NOMO-1 (cell line): Measurements from ENCODE around the gene ATE1.
"Not testable (repeated sequence)": the region's sequence is repeated elsewhere in the genome, so short reads cannot be mapped to it uniquely, and the experiment has no call there.

ENCODE experiments used
- DNase-seq, 2 experiments: peaks; one replicate each; lab custom pipeline; 2025; ENCODE audit not compliant: unreplicated experiment in 2 of 2; lab: John Stamatoyannopoulos, UW

ATE1 gene

DNA sequence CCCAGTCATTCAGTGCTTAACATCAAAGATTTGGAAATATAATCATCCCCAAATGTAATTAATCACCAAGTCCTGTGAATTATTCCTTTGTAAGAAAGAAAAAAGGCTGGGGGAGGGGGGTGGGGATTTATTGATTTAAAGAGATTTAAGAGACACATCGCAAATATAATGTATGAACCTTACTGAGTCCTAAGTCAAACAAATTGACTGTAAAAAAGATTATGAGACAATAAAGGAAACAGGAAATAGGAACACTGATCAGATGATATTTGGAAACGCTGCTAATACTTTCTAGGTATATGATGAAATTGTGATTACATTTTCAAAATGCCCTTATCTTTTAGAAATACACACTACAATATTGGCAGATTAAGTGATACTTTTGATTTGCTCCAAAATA lies 92.5 kb downstream of the ATE1 start:
- DNase-seq: no peak

GRCh38 chr10:121834757-121835156 lies 93.1 kb downstream of the ATE1 start:
- no peak for DNase-seq

- no peak for DNase-seq
These were observed 94.4 kb downstream of the ATE1 start for GRCh38 chr10:121833387-121833786.

DNA sequence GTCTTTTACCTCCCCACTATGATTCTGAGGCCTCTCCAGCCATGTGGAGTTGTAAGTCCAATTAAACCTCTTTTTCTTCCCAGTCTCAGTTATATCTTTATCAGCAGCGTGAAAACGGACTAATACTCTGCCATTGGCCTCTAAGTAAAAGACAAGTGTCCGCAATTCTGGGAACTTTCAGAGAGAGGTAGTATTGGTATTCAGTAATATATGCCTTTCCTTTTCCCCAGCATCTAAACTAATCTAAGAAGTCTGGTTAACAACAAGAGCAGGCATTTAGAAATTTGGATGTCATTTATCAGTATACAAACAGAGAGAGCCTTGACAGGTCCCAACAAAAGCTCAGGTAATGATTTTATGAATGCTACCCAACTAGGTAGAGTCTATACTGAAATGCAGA lies 95.2 kb downstream of the ATE1 start:
- no peak for DNase-seq

DNA sequence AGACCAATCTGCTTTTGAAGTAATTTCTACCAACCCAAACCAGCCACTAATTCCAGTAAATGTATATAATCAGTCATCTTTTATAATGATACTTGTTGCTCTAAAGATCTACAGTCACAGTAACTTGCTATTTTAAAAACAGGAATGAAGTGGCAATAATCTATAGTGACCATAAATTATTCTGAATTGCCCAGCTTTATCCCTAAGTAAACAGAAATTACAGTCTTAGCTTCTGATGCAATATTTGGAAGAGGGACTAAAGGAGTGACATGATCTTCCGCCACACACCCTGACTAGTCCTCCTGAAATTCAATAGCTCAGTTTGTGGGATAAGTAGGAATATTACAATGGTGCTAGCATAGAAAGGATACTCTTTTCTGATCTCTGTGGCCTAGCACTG lies 96.1 kb downstream of the ATE1 start:
- no peak for DNase-seq

DNA sequence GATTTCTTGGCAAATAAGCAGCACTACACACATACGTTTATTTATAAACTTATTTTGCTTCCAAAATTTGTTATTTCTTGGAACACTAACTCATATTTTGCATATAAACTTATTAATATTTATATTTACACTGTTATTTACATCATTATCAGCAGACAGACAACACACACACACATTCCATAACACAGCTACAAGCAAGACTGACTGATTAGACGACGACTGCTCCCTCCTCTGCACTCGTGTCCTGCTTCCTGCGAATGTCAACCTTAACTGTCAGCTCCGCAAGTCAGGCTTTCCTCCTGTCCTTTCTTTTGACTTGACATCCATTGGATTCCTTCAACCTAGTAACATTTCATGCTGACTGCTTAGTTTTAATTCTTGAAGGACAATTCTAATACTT lies 96.6 kb downstream of the ATE1 start:
- DNase-seq: no peak

- no peak for DNase-seq
These were observed 97.7 kb downstream of the ATE1 start for GRCh38 chr10:121830101-121830500.

DNA sequence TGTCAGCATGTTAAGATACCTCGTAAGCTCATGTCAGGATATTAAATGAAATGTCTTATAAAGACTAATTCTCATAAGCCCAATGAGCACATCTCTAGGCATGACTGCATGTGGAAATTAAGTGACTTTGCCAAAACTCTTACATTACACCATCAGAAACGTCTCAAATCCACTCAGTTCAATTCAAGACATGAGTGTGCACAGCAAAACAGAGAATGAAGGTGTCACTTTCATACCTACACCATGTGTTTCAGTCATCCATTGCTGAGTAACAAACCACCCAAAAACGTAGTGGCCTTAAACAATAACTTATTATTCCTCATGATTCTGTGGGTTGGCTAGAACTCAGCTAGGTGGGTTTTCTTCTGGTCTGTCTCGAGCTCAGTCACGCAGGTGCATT lies 99.8 kb downstream of the ATE1 start:
- DNase-seq: no peak

DNA sequence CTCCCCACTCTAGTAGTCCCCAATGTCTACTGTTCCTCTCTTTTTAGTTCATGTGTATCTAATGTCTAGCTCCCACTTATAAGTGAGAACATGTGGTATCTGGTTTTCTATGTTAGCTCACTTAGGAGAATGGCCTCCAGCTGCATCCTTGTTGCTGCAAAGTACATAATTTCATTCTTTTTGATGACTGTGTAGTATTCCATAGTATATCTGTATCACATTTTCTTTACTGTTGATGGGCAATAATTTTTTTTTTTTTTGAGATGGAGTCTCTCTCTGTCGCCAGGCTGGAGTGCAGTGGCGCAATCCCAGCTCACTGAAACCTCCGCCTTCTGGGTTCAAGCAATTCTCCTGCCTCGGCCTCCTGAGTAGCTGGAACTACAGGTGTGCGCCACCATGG lies 101.1 kb downstream of the ATE1 start:
- DNase-seq: not testable (repeated sequence)

DNA sequence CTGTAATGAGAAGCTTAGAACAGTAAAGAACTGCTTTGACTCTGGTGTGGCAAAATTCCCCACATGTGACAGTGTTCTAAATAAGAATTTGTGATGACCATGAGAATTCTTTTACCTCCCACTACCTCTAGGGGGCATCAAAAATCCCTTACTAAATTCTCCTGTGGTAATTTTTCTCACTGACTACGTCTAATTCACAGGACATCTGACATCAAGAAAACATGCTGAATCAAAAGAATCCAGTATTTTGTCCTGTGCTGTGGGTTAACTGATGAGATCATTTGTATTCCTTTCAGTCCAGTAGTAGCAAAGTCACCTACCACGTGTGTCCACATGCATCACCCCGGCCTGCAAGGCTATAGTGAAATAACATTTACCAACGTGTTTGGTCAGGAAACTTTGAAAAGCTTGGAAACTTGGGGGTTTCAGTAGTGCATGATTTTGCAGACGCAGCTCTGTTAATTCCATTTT lies 103.8 kb downstream of the ATE1 start:
- peak in 1 of 2 experiments; percentile 26 for DNase-seq

GRCh38 chr10:121822724-121823123 lies 105.1 kb downstream of the ATE1 start:
- no peak for DNase-seq

- no peak for DNase-seq
These were observed 105.7 kb downstream of the ATE1 start for GRCh38 chr10:121822180-121822579.

DNA sequence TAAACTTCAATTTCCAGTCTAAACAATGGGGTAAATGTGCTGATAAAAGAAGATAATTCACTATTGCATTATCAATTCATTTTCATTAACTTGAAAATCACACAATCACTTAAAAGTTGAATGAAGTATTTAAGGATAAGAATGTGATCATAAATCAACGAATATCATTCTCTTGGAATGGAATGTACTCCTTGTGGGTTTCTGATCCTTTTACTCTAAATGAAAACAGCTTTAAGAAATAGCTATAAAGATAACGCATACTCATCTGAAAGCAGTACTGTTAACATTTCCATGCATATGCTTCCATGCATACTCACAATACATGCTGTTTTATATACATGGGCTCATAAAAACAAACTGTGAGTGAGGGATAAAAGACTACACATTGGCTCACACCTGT lies 108.8 kb downstream of the ATE1 start:
- no peak for DNase-seq

DNA sequence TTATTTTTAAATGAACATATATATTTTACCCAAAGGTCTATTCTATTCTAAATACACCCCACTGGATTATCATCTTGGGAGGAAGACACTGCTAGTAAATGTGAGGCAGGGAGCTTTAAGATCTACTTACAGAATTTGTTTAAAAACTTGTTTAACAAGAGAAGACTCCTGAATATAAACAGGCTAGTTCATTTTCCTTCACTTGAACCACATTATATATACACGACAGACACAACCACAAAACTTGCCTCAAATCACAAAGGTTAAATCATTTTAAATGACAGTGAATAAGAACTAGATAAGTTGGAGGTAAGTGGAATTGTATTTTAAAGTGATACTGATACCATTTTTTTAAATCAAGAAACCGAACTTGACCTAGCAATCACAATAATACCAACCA lies 109.2 kb downstream of the ATE1 start:
- no peak for DNase-seq

DNA sequence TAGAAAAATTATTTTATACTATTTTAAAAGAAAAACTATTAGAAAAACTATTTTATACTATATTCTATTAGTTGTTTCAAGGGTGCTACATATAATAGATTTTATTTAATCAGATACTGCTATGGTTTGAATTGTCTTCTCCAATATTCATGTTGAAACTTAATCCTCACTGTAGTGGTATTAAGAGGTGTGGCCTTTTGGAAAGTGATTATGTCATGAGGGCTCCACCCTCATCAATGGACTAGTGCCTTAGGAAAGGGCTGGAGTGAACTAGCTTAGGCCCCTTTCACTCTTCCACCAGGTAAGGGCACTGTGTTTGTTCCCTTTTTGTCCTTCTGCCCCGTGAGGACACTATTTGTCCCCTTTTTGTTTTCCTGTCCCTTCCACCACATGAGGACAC lies 111.6 kb downstream of the ATE1 start:
- no peak for DNase-seq

- no peak for DNase-seq
These were observed 114.0 kb downstream of the ATE1 start for GRCh38 chr10:121813857-121814256.

- DNase-seq: no peak
These were observed 114.5 kb downstream of the ATE1 start for GRCh38 chr10:121813211-121813815.

DNA sequence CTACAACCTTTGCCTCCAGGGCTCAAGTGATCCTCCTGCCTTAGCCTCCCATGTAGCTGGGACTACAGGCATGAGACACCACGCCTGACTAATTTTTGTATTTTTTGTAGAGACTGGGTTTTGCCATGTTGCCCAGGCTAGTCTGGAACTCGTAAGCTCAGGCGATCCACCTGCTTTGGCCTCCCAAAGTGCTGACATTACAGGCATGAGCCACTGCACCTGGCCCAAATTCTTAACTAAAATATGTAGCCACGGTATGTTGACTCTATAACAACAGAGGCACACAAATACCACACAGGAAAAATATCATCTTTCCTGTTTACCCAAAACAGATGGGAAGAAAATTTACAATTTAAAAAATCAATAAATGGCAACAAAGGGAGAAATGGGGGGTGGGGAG lies 115.8 kb downstream of the ATE1 start:
- no peak for DNase-seq

GRCh38 chr10:121811386-121811785 lies 116.4 kb downstream of the ATE1 start:
- no peak for DNase-seq

GRCh38 chr10:121808835-121809234 lies 119.0 kb downstream of the ATE1 start:
- DNase-seq: no peak

- no peak for DNase-seq
These were observed 123.4 kb downstream of the ATE1 start for GRCh38 chr10:121804460-121804859.

GRCh38 chr10:121803611-121804010 lies 124.2 kb downstream of the ATE1 start:
- no peak for DNase-seq

- DNase-seq: no peak
These were observed 127.0 kb downstream of the ATE1 start for GRCh38 chr10:121800831-121801230.
